ENCODE results near the gene NELL1.

Gene NELL1

DNA sequence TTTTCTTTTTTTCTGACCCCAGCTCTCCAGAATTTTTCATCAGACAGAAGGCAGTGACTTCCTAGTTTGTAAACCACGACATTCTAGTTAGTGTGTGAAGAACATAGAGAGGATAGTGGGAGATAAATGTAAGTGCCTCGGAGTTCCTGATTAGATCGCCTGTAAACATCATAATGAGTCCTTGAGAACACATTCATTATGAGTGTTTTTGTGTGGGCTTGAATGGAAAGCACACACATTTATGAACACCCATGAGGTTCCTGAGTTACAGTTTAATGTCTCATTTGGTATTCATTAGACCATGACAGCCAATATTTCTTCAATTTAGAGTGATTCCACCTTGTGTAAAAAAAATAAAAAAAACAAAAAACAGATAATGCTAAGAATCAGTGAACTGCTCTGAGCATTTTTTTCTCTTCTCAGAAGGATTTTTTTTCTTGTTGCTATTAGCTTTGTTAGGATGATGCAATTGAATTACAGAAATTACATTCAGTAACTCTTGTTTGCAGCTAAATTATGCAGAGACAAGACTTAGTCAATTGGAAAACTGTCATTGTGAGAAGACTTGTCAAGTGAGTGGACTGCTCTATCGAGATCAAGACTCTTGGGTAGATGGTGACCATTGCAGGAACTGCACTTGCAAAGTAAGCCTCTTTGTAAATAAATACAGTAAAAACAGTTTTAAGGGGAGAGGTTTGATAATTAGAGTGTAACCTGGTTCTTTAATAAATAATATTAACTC is 257.6 kb downstream of the NELL1 start:
- H3K27me3 ChIP-seq (ENCODE audit: insufficient read depth, poor library complexity, severe bottlenecking): no peaks in the 10 kb centered on the region
- H3K27ac ChIP-seq (replicated peaks): no peak overlapping the region
- no peak for DNase-seq (ENCODE audit: low read depth in 1 of 2, low spot score in 1 of 2)
- H3K4me3 ChIP-seq (replicated peaks; ENCODE audit: insufficient read depth, low read length): no peak overlapping the region
- TF ChIP-seq, protein P1, sequence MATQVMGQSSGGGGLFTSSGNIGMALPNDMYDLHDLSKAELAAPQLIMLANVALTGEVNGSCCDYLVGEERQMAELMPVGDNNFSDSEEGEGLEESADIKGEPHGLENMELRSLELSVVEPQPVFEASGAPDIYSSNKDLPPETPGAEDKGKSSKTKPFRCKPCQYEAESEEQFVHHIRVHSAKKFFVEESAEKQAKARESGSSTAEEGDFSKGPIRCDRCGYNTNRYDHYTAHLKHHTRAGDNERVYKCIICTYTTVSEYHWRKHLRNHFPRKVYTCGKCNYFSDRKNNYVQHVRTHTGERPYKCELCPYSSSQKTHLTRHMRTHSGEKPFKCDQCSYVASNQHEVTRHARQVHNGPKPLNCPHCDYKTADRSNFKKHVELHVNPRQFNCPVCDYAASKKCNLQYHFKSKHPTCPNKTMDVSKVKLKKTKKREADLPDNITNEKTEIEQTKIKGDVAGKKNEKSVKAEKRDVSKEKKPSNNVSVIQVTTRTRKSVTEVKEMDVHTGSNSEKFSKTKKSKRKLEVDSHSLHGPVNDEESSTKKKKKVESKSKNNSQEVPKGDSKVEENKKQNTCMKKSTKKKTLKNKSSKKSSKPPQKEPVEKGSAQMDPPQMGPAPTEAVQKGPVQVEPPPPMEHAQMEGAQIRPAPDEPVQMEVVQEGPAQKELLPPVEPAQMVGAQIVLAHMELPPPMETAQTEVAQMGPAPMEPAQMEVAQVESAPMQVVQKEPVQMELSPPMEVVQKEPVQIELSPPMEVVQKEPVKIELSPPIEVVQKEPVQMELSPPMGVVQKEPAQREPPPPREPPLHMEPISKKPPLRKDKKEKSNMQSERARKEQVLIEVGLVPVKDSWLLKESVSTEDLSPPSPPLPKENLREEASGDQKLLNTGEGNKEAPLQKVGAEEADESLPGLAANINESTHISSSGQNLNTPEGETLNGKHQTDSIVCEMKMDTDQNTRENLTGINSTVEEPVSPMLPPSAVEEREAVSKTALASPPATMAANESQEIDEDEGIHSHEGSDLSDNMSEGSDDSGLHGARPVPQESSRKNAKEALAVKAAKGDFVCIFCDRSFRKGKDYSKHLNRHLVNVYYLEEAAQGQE (IDR thresholded peaks at IDR 0.05; ENCODE audit: insufficient replicate concordance, low read depth): no peak

DNA sequence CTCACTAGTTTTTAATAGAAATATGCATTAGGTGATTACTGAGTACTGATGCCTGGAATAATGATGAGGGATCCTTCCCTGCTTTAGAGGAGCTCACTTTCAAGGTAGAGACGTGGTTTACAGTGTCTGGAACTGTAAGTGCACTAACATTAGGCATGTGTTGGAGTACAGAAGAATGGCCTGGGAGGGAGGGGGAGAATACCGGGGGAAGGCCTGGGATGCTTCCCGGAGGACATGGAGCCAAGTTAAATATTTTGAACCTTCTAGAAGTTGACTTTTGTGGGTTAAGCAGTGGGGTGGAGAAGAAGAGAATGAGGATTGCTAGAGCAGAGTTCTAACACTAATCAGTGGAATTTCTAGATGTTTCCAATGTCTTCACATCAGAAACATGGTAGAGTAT is 261.6 kb downstream of the NELL1 start:
- DNase-seq (ENCODE audit: low read depth in 1 of 2, low spot score in 1 of 2): no peak
- TF ChIP-seq, protein P2, sequence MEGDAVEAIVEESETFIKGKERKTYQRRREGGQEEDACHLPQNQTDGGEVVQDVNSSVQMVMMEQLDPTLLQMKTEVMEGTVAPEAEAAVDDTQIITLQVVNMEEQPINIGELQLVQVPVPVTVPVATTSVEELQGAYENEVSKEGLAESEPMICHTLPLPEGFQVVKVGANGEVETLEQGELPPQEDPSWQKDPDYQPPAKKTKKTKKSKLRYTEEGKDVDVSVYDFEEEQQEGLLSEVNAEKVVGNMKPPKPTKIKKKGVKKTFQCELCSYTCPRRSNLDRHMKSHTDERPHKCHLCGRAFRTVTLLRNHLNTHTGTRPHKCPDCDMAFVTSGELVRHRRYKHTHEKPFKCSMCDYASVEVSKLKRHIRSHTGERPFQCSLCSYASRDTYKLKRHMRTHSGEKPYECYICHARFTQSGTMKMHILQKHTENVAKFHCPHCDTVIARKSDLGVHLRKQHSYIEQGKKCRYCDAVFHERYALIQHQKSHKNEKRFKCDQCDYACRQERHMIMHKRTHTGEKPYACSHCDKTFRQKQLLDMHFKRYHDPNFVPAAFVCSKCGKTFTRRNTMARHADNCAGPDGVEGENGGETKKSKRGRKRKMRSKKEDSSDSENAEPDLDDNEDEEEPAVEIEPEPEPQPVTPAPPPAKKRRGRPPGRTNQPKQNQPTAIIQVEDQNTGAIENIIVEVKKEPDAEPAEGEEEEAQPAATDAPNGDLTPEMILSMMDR (IDR thresholded peaks at IDR 0.05; ENCODE audit: insufficient read depth, low read length): no peak
- TF ChIP-seq POLR2AphosphoS5 (IDR thresholded peaks at IDR 0.05; ENCODE audit: low read depth): no peak
- TF ChIP-seq GABPA (IDR thresholded peaks at IDR 0.05; ENCODE audit: low read depth): no peak
- TF ChIP-seq, protein P1 (IDR thresholded peaks at IDR 0.05; ENCODE audit: insufficient replicate concordance, low read depth): no peak
- TF ChIP-seq SPI1 (IDR thresholded peaks at IDR 0.05; ENCODE audit: borderline replicate concordance, low read depth): no peak
- Histone ChIP-seq H3K27ac (replicated peaks) (no peak overlapping the region), H3K27me3 (ENCODE audit: insufficient read depth, poor library complexity, severe bottlenecking) (no peaks in the 10 kb centered on the region), H3K4me3 (replicated peaks; ENCODE audit: insufficient read depth, low read length) (no peak overlapping the region)

DNA sequence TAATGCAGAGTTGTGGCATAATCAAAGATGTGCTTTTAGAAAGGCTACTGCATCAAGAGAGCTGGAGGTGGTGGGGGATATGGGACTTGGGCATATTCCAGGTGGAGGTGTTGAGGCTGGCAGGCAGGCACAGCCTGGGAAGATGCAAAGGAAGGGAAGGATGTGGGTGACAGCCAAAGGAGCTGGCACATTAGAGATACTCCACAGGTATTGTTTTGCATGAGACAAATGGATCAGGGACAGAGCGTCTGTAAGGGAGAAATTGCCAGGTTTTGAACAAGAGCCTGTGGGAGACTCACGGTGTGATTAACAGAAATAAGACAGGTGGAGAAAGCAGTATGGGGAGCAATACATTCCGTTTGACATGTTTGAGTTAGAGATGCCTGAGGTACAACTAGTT is 263.7 kb downstream of the NELL1 start:
- Histone ChIP-seq H3K27ac (replicated peaks) (no peak overlapping the region), H3K4me3 (replicated peaks; ENCODE audit: insufficient read depth, low read length) (no peak overlapping the region)
- TF ChIP-seq POLR2AphosphoS5 (IDR thresholded peaks at IDR 0.05; ENCODE audit: low read depth) (no peak), GABPA (IDR thresholded peaks at IDR 0.05; ENCODE audit: low read depth) (no peak), SPI1 (IDR thresholded peaks at IDR 0.05; ENCODE audit: borderline replicate concordance, low read depth) (no peak)
- TF ChIP-seq, protein P1 (IDR thresholded peaks at IDR 0.05; ENCODE audit: insufficient replicate concordance, low read depth): no peak
- TF ChIP-seq, protein P2 (IDR thresholded peaks at IDR 0.05; ENCODE audit: insufficient read depth, low read length): no peak

More for the DNA sequence above, 263.7 kb downstream of the NELL1 start:
- no peaks in the 10 kb centered on the region for H3K27me3 ChIP-seq (ENCODE audit: insufficient read depth, poor library complexity, severe bottlenecking)
- DNase-seq (ENCODE audit: low read depth in 1 of 2, low spot score in 1 of 2): no peak
